ENCODE data around the gene TCF7L1.

- TF ChIP-seq PATZ1 (CRISPR knock-in tag; IDR thresholded peaks at IDR 0.05; ENCODE audit: borderline replicate concordance) (no peak), RARB (CRISPR knock-in tag; IDR thresholded peaks at IDR 0.05) (no peak)
Measured at GRCh38 chr2:85340034-85340892, 207.1 kb downstream of the TCF7L1 start.

Data from SK-N-SH treated with all-trans-retinoic acid at 6 μM for 48 hours (cell line).